NCI-H2196 (cell line): ENCODE data around the gene MCM5.
A peak's percentile ranks its signal among the peaks of the same experiment; 100 is the strongest.

ENCODE experiments used
- DNase-seq: peaks from one replicate; lab custom pipeline; 2025; ENCODE audit not compliant: unreplicated experiment; lab: John Stamatoyannopoulos, UW

MCM5 gene

DNA sequence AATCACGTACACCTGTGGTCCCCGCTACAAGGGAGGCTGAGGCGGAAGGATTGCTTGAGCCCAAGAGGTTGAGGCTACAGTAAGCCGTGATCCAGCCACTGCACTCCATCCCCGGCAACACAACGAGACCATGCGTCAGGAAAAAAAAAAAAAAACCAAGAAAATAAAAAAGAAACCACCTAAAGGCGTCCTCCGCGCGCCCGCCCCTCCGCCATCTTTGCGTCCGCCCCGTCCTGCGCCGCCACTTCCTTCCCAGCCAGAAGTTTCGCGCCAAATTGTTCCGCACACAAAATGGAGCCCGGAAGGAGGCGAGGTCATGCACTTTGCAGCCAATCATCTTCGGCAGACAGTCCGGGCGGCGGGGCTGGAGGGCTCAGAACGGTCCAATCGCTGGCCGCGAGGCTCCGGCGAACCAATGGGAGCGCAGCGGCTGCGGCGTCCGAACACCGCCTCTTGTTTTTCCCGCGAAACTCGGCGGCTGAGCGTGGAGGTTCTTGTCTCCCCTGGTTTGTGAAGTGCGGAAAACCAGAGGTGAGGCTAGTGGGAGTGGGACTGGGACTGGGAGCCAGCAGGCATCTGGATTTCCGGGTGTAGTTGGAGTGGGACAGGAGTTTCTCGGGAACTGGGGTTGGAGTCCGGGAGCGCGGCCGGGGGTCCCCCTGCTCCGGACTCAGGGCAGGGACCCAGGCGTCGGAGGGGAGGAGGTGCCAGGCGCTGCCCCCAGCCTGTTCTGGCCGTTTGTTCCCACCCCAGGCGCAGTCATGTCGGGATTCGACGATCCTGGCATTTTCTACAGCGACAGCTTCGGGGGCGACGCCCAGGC is at the start of gene MCM5:
MCM5 (plus strand) TSS at position 463 of the 823 bp plus-strand sequence; CDS start at position 762, 299 bp downstream.
- DNase-seq, result peak; percentile 89

DNA sequence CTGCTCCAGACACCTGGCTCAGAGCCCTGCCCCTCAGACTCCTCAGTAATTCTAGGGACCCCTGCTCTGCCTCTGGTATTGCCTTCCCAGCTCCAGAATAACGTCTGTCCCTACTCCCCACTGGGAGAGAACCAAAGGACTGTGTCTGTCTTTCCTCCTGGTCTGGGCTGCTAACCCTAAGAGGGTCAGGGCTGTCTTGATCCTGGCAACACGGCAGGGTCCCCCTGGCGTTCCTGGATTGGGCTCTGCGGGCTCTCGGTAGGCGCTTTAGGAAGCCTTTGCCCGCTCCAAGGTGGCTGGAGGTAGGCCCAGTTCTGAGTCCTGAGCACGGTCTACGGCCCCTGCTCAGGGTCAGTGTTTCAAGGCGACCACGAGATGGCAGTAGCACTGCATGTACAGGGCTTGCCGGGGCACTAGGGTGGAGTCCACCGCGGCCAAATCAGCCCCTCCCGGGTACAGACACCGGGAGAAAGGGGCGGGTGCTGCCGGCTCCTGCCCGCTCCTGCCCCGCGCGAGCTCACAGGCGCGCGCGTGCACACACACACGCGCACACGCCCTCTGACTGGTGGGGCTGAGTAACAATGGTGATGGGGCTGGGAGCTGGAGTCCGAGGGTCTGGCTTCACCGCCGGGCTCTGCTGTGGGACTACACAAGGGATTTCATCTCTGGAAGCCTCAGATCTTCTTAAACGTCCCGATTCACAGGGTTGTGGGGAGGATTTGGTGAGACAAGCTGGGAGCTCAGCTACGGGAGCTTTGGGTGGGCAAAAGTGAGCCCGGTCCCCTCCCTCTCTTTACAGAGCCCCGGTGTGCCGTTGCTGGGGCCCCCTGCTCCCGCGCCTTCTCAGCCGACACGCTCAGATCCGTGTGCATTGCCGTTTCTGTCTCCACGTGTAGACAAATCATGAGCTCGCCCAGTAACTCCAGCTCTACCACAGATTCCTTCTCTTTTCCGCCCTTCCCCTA is 49.1 kb upstream of the MCM5 start:
- DNase-seq, result peak; percentile 75

DNA sequence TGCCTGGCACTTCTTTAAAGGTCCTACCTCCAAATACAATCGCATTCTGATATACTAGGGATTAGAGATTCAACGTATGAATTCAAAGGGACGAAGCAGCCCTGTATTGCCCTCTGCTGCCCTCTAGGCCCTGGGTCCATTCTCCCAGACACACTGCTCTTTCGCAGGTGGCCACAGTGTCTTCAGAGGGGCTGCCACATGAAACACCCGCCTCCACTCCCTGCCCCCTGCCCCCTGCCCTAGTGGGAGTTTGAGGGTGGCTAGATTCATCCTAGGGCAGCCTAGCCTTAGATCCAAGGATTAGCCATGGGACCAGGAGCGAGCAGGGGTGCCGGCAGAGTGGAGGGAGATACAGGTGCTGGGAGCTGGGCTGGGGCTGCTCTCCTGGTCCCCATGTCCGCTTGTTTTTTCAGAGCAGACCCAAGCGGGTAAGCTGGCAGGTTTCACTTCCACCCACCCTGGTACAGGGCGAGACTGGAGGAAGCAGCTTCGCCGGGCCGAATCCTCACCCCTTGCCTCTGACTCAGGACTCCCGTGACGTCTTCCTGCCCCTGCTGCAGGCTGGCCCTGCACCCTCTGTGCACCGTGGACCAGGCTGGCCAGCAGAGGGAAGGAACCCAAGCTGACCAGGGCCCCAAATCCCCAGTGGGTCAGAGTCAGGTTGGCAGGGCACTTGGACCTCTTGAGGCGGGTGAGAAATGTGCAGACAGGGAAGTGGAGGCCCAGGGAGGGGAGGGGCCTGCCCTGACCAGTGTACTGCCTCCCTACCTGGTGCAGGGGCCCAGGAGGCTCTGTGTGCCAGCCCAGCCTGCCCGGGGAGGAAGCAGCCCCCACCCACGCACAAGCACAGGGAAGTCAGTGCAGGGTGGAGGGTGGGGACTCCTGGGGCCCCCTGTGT is 47.5 kb upstream of the MCM5 start:
- DNase-seq, result no peak

GRCh38 chr22:35353318-35353717 is 46.6 kb upstream of the MCM5 start:
- no peak for DNase-seq

- no peak for DNase-seq
Observed at GRCh38 chr22:35354068-35354467, 45.9 kb upstream of the MCM5 start.

GRCh38 chr22:35357883-35358621 is 41.9 kb upstream of the MCM5 start:
- no peak for DNase-seq

DNA sequence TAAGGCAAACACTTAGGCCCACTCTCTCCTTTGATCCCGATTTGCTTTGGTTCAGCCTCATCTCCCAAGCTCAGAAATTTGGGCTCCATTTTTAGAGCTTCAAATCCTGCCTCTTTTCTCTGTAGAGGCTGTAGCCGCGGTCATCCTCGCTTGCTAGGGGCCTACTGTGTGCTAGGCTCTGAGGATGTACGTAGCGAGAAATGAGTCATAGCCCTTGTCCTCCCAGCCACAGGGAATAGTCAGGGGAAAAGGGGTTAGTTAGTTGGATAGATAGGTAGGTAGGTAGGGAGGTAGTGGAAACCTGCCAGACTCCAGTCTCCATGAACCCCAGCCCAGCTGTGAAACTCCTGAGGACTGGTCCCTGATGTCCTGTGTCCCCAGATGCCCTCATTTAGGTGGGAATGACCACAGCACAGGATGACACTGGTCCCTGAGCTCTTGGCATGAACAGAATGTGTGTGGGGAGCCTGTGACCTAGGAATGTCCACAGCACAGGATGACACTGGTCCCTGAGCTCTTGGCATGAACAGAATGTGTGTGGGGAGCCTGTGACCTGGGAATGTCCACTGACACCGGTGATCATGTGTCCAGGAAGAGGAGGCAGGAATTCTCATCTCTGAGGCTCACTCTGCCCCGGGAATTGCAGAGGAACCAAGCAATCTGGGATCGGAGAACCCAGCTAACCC is 40.4 kb upstream of the MCM5 start:
- DNase-seq, result no peak

DNA sequence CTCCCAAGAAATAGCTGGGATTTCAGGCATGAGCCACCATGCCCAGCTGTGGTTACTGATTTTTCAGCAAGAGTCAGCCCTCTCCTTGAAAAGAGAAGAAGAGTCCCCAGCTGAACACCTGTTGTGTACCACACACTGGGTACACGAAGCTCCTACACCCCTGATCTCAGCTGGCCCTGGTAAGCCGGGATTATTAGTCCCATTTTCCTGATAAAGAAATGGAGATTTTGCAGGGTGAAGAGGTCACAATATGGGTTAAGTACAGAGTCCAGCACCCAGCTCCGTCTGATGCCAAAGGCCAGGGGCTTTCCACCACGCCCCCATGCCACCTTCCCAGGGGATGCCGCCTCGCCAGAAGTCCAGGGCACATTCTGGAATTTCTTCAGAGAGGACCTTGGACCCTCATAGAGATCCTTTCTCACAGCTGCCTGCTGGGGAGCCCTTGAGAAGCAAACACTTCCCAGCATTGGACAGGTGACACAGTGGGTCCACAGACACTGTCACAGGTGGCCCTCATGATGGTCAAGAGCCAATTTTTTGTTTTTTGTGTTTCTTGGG is 38.9 kb upstream of the MCM5 start:
- no peak for DNase-seq

- no peak for DNase-seq
Observed at GRCh38 chr22:35363566-35364086, 36.3 kb upstream of the MCM5 start.

DNA sequence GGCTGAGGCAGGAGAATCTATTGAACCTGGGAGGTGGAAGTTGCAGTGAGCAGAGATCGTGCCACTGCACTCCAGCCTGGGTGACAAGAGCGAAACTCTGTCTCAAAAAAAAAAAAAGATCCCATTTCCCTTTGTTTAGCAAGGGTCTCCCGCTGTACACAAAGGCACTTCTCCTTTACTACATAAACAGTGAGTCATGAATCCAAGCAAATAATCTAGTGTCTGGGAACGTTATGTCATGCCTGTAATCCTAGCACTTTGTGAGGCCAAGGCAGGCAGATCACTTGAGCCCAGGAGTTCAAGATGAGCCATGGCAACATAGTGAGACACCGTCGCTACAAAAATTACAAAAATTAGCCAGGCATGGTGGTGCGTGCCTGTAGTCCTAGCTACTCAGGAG is 35.7 kb upstream of the MCM5 start:
- DNase-seq, result peak; percentile 16

DNA sequence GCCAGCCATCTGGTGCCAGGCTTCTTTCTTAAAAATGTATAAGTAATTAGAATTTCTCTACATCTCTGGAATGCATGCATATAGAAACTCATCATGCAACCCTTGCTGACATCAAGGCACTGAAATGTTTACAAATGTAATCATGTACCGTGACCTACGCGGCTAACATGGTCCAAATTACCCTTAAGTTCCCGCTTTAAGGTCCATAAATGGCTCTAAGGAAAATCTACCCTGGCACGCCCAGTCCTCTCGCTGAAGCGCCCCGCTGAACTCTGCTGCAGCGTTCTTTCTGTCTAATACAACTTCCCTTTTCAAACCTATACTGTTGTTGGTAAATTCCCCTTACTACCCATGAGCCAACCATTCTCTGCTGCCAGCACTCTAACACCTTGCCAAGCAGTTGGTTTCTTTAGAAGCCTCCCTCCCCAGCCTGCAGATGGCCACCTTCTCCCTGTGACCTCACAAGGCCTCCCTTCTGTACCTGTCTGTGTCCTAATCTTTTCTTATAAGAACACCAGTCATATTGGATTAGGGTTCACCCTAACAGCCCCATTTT is 32.5 kb upstream of the MCM5 start:
- DNase-seq, result no peak

GRCh38 chr22:35368386-35368785 is 31.6 kb upstream of the MCM5 start:
- no peak for DNase-seq

- no peak for DNase-seq
Observed at GRCh38 chr22:35369996-35370395, 29.9 kb upstream of the MCM5 start.

DNA sequence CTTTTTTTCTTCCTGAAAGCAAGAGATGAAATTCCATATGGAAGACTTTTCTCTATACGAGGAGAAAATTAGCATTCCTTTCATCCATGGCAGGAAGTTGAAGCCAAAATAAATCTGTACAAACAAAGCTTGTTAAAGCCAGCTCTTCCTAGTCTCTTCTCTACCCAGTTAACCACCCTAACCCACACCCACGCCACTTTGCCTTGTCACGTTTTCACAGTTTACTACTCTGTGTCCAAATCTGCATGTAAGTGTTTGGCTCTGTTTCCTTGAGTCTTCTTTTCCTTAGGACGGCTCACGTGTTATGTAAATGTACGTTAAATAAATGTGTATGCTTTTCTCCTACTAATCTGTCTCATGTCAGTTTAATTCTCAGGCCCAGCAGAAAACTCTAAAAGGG is 26.2 kb upstream of the MCM5 start:
- no peak for DNase-seq

GRCh38 chr22:35375031-35375430 is 24.9 kb upstream of the MCM5 start:
- no peak for DNase-seq

GRCh38 chr22:35375526-35375925 is 24.4 kb upstream of the MCM5 start:
- no peak for DNase-seq

DNA sequence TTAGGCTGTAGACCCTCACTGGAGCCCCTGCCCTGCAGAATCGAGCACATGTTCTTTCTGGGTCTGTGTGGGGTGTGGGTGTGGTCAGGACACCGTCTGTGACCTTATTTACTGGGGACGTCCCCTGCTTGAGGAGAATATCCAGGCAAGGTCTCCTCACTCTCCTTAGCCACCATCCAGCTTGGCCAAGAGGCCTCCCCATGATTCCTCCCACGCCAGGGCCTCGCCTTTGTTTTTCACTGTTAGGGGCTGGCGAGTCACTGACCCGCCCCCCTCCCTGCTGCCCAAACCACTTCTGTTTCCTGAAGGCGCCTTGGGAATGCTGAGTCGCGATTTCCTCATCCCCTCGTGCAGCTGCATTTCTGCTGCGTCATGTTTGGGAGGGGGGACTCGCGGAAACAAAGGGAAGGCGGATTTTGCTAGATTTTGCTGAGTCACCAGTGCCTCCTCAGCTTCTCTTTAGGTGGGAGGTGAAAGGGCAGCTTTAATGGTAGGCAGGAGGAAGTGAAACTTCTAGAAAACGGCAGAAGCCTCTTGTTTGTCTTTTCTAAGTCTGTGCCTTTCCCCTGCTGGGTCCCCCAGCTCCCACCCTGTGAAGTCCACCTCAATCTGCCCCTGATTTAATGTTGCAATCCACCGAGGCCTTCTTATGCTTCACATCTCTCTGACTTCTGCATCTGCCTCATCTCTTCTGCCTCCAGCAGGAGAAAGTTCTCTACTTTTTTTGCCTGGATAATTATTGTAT is 23.0 kb upstream of the MCM5 start:
- peak; percentile 81 for DNase-seq

DNA sequence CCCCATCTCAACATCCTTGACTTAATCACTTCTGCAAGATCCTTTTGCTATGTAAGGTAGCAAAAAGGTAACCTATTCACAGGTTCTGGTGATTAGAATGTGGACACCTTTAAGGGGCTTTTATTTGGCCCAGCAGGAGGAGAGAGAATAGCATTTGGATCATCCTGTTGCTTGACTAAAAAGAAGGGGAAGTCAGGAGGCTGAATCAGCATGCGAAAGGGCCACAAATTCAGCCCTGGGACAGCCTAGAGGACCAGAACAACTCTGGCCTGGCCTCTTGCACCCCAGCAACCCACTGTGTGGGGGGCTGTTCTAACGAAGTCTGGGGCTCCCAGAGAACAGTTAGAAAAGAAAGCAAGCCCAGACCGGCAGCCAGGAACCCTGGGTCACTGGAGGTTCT is 22.2 kb upstream of the MCM5 start:
- DNase-seq, result no peak
